Measurements from ENCODE around the gene PROSER3. TPM values are rescaled to one million over a fixed set of nuclear protein-coding genes. Genes with fewer than 3 reads are reported as not detected.

Gene PROSER3
- total RNA-seq, 4 donors from 2014 or later: 9.6 to 23.8 (median 17.1) TPM

DNA sequence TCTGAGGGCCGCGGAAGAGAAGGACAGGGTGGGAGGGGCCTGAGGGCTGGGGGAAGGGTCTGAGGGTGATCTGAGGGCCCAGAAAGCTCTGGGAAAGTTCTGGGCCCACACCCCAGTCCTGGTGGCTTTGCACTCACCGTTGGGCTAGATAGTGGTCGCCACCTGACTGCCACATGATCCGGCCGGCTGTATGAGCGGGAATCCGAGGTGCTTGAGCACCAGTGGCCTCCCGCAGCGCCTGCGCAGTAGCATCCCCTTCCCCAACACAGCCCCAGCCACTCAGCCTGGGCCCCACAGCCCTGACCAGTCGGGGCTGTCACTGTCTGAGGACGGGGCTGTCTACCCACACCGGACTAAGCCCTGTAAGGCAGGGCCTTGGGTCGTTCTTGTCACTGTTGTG, 39.7 kb downstream of the PROSER3 start:
- Histone ChIP-seq H3K27ac (no peak overlapping the region), H3K27me3 (peaks cover 38% of the 10 kb centered on the region), H3K4me1 (peaks cover 5% of the 10 kb centered on the region), H3K9me3 (no peaks in the 10 kb centered on the region), H3K36me3 (no peaks in the 10 kb centered on the region), H3K4me3 (peak overlapping the region; percentile 16)
- TF ChIP-seq POLR2AphosphoS5 (IDR thresholded peaks at IDR 0.05): no peak
- no peak for TF ChIP-seq EP300 (IDR thresholded peaks at IDR 0.05)
- no peak for TF ChIP-seq POLR2A (IDR thresholded peaks at IDR 0.05)
- TF ChIP-seq, protein P1, sequence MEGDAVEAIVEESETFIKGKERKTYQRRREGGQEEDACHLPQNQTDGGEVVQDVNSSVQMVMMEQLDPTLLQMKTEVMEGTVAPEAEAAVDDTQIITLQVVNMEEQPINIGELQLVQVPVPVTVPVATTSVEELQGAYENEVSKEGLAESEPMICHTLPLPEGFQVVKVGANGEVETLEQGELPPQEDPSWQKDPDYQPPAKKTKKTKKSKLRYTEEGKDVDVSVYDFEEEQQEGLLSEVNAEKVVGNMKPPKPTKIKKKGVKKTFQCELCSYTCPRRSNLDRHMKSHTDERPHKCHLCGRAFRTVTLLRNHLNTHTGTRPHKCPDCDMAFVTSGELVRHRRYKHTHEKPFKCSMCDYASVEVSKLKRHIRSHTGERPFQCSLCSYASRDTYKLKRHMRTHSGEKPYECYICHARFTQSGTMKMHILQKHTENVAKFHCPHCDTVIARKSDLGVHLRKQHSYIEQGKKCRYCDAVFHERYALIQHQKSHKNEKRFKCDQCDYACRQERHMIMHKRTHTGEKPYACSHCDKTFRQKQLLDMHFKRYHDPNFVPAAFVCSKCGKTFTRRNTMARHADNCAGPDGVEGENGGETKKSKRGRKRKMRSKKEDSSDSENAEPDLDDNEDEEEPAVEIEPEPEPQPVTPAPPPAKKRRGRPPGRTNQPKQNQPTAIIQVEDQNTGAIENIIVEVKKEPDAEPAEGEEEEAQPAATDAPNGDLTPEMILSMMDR (IDR thresholded peaks at IDR 0.05): no peak
- 6% methylated on average over 12 of the region's 15 CpGs for WGBS
- DNase-seq (ENCODE audit: low spot score in 2 of 2): peak in 1 of 2 donors; percentile 76

DNA sequence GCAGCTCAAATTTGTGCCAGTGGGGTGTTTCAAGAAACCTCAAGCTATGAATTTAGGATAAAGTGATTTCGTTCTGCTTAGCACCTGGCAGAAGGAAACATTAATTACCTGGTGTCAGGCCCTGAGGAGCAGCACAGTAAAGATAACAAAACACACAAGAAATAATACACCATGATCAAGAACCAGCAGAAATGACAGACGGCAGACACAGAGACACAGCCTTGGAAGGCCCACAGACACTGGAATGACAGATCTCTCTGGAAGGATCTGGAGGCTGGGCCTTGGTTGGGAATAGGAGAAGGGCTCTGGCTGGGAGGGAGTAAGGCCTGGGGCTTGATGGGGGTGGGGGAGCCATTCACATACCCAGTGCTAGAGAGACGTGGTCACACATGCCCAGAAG, 43.9 kb downstream of the PROSER3 start:
- no peak for DNase-seq (ENCODE audit: low spot score in 2 of 2)
- Histone ChIP-seq H3K4me3 (no peak overlapping the region), H3K9me3 (no peaks in the 10 kb centered on the region), H3K36me3 (no peaks in the 10 kb centered on the region), H3K27ac (no peak overlapping the region), H3K27me3 (peaks cover 27% of the 10 kb centered on the region), H3K4me1 (no peaks in the 10 kb centered on the region)
- TF ChIP-seq EP300 (IDR thresholded peaks at IDR 0.05) (no peak), POLR2A (IDR thresholded peaks at IDR 0.05) (no peak), POLR2AphosphoS5 (IDR thresholded peaks at IDR 0.05) (no peak)
- TF ChIP-seq, protein P1 (IDR thresholded peaks at IDR 0.05): no peak
- 53% methylated on average over 3 of the region's 3 CpGs for WGBS

DNA sequence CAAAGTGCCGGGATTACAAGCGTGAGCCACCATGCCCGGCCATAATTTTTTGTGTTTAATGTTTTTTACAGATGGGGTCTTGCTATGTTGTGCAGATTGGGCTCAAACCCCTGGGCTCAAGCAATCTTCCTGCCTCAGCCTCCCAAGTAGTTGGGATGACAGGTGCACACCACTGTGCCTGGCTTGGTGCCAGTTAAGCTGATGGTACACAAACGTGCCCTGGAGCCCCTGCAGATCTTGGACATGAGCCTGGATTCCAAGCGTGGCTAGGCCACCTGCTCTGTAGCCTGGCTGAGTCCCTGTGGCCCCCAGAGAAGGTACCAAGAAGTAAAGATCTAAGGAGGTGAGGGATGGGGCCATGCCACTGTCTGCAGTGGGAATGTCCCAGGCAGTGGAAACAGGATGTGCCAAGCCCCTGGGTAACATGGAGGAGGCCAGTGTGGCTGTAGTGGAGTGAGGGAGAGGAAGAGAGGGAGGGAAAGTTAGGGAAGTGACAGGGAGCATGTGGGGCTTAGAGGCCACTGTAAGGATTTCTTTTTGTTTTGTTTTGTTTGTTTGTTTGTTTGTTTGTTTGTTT, 47.6 kb downstream of the PROSER3 start:
- Histone ChIP-seq H3K27me3 (peaks cover 21% of the 10 kb centered on the region), H3K27ac (no peak overlapping the region), H3K4me3 (no peak overlapping the region), H3K36me3 (no peaks in the 10 kb centered on the region), H3K9me3 (no peaks in the 10 kb centered on the region), H3K4me1 (no peaks in the 10 kb centered on the region)
- WGBS: 64% methylated on average over 5 of the region's 5 CpGs
- TF ChIP-seq, protein P1 (IDR thresholded peaks at IDR 0.05): no peak
- TF ChIP-seq EP300 (IDR thresholded peaks at IDR 0.05) (no peak), POLR2A (IDR thresholded peaks at IDR 0.05) (no peak), POLR2AphosphoS5 (IDR thresholded peaks at IDR 0.05) (no peak)
- no peak for DNase-seq (ENCODE audit: low spot score in 2 of 2)

DNA sequence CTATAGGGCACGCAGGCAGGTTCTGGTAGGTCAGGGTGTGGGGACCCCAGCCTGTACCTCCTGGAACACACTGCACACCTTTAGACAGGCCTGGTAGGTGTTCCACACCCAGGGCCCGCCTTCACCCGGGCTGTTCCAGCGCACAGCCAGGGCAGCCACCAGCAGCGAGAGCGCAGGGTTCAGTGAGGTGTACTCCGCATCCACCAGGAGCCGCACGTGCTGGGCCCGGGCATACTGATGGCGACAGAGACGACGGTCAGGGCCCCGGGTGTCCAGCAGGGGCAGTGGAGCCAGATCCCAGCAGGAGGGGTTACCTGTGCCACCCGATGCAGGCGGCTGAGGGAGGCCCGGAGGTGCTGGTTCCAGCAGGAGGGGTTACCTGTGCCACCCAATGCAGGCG, 48.6 kb downstream of the PROSER3 start:
- H3K4me1 ChIP-seq: no peaks in the 10 kb centered on the region
- no peaks in the 10 kb centered on the region for H3K9me3 ChIP-seq
- H3K27ac ChIP-seq: no peak overlapping the region
- H3K36me3 ChIP-seq: no peaks in the 10 kb centered on the region
- no peak overlapping the region for H3K4me3 ChIP-seq
- H3K27me3 ChIP-seq: peaks cover 22% of the 10 kb centered on the region
- 95% methylated on average over 17 of the region's 18 CpGs for WGBS
- no peak for DNase-seq (ENCODE audit: low spot score in 2 of 2)
- TF ChIP-seq EP300 (IDR thresholded peaks at IDR 0.05): no peak
- TF ChIP-seq, protein P1 (IDR thresholded peaks at IDR 0.05): no peak
- no peak for TF ChIP-seq POLR2AphosphoS5 (IDR thresholded peaks at IDR 0.05)
- no peak for TF ChIP-seq POLR2A (IDR thresholded peaks at IDR 0.05)

DNA sequence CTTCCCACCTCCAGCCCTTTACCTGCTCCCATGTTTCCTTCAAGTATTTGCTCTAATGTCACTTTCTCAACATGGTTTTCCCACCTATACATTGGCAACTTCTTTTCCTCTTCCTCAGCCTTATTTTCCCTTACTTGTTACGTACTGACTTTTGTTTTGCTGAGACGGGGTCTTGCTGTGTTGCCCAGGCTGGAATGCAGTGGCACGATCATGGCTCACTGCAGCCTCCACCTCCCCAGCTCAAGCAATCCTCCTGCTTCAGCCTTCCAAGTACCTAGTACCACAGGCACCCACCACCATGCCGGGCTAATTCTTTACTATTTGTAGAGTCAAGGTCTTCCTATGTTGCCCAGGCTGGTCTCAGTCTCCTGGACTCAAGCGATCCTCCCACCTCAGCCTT, 49.7 kb downstream of the PROSER3 start:
- WGBS: 88% methylated on average over 5 of the region's 5 CpGs
- no peaks in the 10 kb centered on the region for H3K4me1 ChIP-seq
- peaks cover 31% of the 10 kb centered on the region for H3K27me3 ChIP-seq
- H3K36me3 ChIP-seq: no peaks in the 10 kb centered on the region
- no peak overlapping the region for H3K27ac ChIP-seq
- H3K9me3 ChIP-seq: no peaks in the 10 kb centered on the region
- no peak for DNase-seq (ENCODE audit: low spot score in 2 of 2)
- no peak overlapping the region for H3K4me3 ChIP-seq
- TF ChIP-seq POLR2AphosphoS5 (IDR thresholded peaks at IDR 0.05) (no peak), POLR2A (IDR thresholded peaks at IDR 0.05) (no peak), EP300 (IDR thresholded peaks at IDR 0.05) (no peak)
- TF ChIP-seq, protein P1 (IDR thresholded peaks at IDR 0.05): no peak

All from suprapubic skin (tissue), 4 donors.